ENCODE measurements around the gene TEX51.

TEX51 gene

DNA sequence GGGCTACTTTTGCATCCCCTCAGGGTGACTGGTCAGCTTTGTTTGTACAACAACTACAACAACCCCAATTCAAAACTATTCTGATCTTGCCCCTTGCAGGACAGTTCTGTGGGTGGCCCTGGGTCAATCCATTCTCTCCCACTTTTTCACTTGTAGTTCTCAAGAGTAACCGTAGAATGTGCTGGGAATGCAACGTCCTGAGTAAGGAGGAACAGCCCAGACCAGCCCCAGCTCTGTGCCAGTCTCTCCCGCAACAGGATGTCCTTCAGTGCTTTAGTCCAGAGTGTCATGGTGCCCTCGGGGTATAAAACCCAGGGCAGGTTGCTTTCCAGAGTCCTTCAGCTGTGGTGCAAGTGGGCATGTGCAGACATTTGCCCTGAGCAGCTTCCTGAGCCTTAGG is 22.1 kb upstream of the TEX51 start:
- no peak for TF ChIP-seq CTCF (IDR thresholded peaks at IDR 0.05)
- no peaks in the 10 kb centered on the region for H3K4me1 ChIP-seq
- H3K4me3 ChIP-seq (ENCODE audit: low read depth, low read length) = no peak overlapping the region
- H3K36me3 ChIP-seq (ENCODE audit: control insufficient read depth, insufficient read depth, low read length) = no peaks in the 10 kb centered on the region
- no peak overlapping the region for H3K27ac ChIP-seq
- H3K9me3 ChIP-seq (ENCODE audit: control insufficient read depth, low read length) = no peaks in the 10 kb centered on the region
- H3K79me2 ChIP-seq = no peaks in the 10 kb centered on the region
- no peak overlapping the region for H3K9ac ChIP-seq
- no peaks in the 10 kb centered on the region for H3K27me3 ChIP-seq (ENCODE audit: control insufficient read depth, insufficient read depth, low read length)
- H2AFZ ChIP-seq = no peak overlapping the region
- no peak overlapping the region for H3K4me2 ChIP-seq (ENCODE audit: low read length)

- Histone ChIP-seq H3K9me3 (ENCODE audit: control insufficient read depth, low read length) (no peaks in the 10 kb centered on the region), H2AFZ (no peak overlapping the region), H3K79me2 (no peaks in the 10 kb centered on the region), H3K4me2 (ENCODE audit: low read length) (no peak overlapping the region), H3K36me3 (ENCODE audit: control insufficient read depth, insufficient read depth, low read length) (no peaks in the 10 kb centered on the region), H3K27ac (no peak overlapping the region), H3K9ac (no peak overlapping the region), H3K27me3 (ENCODE audit: control insufficient read depth, insufficient read depth, low read length) (no peaks in the 10 kb centered on the region), H3K4me1 (no peaks in the 10 kb centered on the region), H3K4me3 (ENCODE audit: low read depth, low read length) (no peak overlapping the region)
- TF ChIP-seq CTCF (IDR thresholded peaks at IDR 0.05) = no peak
Observed at GRCh38 chr2:126877041-126877440, 21.6 kb upstream of the TEX51 start.

GRCh38 chr2:126877861-126878565 is 20.7 kb upstream of the TEX51 start:
- H3K79me2 ChIP-seq = no peaks in the 10 kb centered on the region
- no peak for TF ChIP-seq CTCF (IDR thresholded peaks at IDR 0.05)
- H3K9me3 ChIP-seq (ENCODE audit: control insufficient read depth, low read length) = no peaks in the 10 kb centered on the region
- H3K4me1 ChIP-seq = no peaks in the 10 kb centered on the region
- H3K36me3 ChIP-seq (ENCODE audit: control insufficient read depth, insufficient read depth, low read length) = no peaks in the 10 kb centered on the region
- no peak overlapping the region for H2AFZ ChIP-seq
- H3K4me2 ChIP-seq (ENCODE audit: low read length) = no peak overlapping the region
- no peaks in the 10 kb centered on the region for H3K27me3 ChIP-seq (ENCODE audit: control insufficient read depth, insufficient read depth, low read length)
- H3K27ac ChIP-seq = no peak overlapping the region
- no peak overlapping the region for H3K9ac ChIP-seq
- no peak overlapping the region for H3K4me3 ChIP-seq (ENCODE audit: low read depth, low read length)

GRCh38 chr2:126878601-126879000 is 20.1 kb upstream of the TEX51 start:
- H3K4me3 ChIP-seq (ENCODE audit: low read depth, low read length) = no peak overlapping the region
- no peak overlapping the region for H3K9ac ChIP-seq
- no peaks in the 10 kb centered on the region for H3K79me2 ChIP-seq
- no peak overlapping the region for H3K27ac ChIP-seq
- H3K9me3 ChIP-seq (ENCODE audit: control insufficient read depth, low read length) = no peaks in the 10 kb centered on the region
- H3K27me3 ChIP-seq (ENCODE audit: control insufficient read depth, insufficient read depth, low read length) = no peaks in the 10 kb centered on the region
- no peak for TF ChIP-seq CTCF (IDR thresholded peaks at IDR 0.05)
- H3K4me1 ChIP-seq = no peaks in the 10 kb centered on the region
- no peak overlapping the region for H2AFZ ChIP-seq
- no peaks in the 10 kb centered on the region for H3K36me3 ChIP-seq (ENCODE audit: control insufficient read depth, insufficient read depth, low read length)
- H3K4me2 ChIP-seq (ENCODE audit: low read length) = no peak overlapping the region
